ENCODE results near the gene EEF2KMT. TPM values are rescaled to one million over a fixed set of nuclear protein-coding genes. Genes with fewer than 3 reads are reported as not detected.
A peak's percentile ranks its signal among the peaks of the same experiment; 100 is the strongest.
"Not testable (repeated sequence)": the region's sequence is repeated elsewhere in the genome, so short reads cannot be mapped to it uniquely, and the experiment has no call there.

Gene EEF2KMT
- polyA plus RNA-seq, 1 of the 3 experiments (the other 2 are of a cell fraction) = 12.9 TPM

DNA sequence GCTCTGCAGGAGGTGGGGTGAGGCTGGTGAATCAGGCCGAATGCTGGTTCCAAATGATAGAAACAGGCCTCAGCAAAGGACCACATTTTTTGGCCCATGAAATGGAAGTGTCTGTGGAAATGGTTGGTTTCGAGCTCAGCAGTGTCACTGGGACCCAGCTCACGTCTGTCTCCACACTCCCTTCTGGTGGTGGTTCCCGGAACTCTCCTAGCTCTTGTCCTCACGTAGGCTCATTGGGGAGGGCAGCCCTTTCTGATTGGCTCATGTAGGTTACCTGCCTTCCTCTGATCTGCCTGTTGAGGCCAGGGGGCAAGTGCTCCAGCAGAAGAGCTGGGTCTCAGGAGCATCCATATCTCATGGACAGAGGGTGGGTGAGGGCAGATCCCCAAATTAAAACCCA is 22.0 kb downstream of the EEF2KMT start:
- Histone ChIP-seq H3K9me2 (no peaks in the 10 kb centered on the region), H3K4me3 (ENCODE audit: low read depth in 2 of 2, low read length in 1 of 2) (no peak overlapping the region), H3K9ac (no peak overlapping the region), H3K27me3 (ENCODE audit: insufficient read depth) (no peaks in the 10 kb centered on the region), H3K4me2 (no peak overlapping the region), H3K36me3 (replicated peaks in 1 of 2; ENCODE audit: control insufficient read depth in 1 of 2, insufficient read depth in 2 of 2, low read length in 1 of 2) (peaks cover 0 to 14% of the 10 kb centered on the region in 2 experiments), H4K20me1 (ENCODE audit: insufficient read depth) (no peaks in the 10 kb centered on the region), H2AFZ (ENCODE audit: low read depth) (no peak overlapping the region), H3K4me1 (ENCODE audit: control insufficient read depth in 1 of 2, insufficient read depth in 2 of 2, low read depth in 1 of 2, low read length in 1 of 2) (peaks cover 4 to 6% of the 10 kb centered on the region in 2 experiments; a peak in 1 of 4 replicates), H3K79me2 (ENCODE audit: insufficient read depth) (peaks cover 23% of the 10 kb centered on the region; the same call in 1 of the 2 replicates), H3K27ac (ENCODE audit: low read depth in 2 of 2, low read length in 1 of 2) (no peak overlapping the region), H3K9me3 (no peaks in the 10 kb centered on the region), H3F3A (replicated peaks; ENCODE audit: insufficient read depth) (no peaks in the 10 kb centered on the region)
- no peak for TF ChIP-seq EP300 (IDR thresholded peaks at IDR 0.05; ENCODE audit: borderline replicate concordance in 1 of 2, low read depth in 1 of 2, low read length in 1 of 2)
- no peak for TF ChIP-seq USF2 (IDR thresholded peaks at IDR 0.05; ENCODE audit: borderline replicate concordance, low read depth, low read length)
- TF ChIP-seq RFX5 (IDR thresholded peaks at IDR 0.05; ENCODE audit: low read length) = no peak
- TF ChIP-seq ELF1 (IDR thresholded peaks at IDR 0.05) = no peak
- no peak for TF ChIP-seq CHD2 (IDR thresholded peaks at IDR 0.05; ENCODE audit: low read length, partially characterized antibody)
- TF ChIP-seq GABPA (IDR thresholded peaks at IDR 0.05; ENCODE audit: low read depth) = no peak
- TF ChIP-seq, protein P1, sequence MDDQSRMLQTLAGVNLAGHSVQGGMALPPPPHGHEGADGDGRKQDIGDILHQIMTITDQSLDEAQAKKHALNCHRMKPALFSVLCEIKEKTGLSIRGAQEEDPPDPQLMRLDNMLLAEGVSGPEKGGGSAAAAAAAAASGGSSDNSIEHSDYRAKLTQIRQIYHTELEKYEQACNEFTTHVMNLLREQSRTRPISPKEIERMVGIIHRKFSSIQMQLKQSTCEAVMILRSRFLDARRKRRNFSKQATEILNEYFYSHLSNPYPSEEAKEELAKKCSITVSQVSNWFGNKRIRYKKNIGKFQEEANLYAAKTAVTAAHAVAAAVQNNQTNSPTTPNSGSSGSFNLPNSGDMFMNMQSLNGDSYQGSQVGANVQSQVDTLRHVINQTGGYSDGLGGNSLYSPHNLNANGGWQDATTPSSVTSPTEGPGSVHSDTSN (IDR thresholded peaks at IDR 0.05) = no peak
- no peak for TF ChIP-seq YY1 (IDR thresholded peaks at IDR 0.05; ENCODE audit: low read depth)
- no peak for TF ChIP-seq POLR2AphosphoS5 (IDR thresholded peaks at IDR 0.05; ENCODE audit: low read depth, low read length)
- no peak for TF ChIP-seq RXRA (IDR thresholded peaks at IDR 0.05; ENCODE audit: borderline replicate concordance, low read depth)
- no peak for TF ChIP-seq TCF12 (IDR thresholded peaks at IDR 0.05)
- no peak for TF ChIP-seq MAX (IDR thresholded peaks at IDR 0.05; ENCODE audit: low read depth)
- no peak for TF ChIP-seq FOXM1 (IDR thresholded peaks at IDR 0.05; ENCODE audit: low read depth)
- TF ChIP-seq NFIC (IDR thresholded peaks at IDR 0.05; ENCODE audit: borderline replicate concordance) = no peak
- no peak for TF ChIP-seq NRF1 (IDR thresholded peaks at IDR 0.05; ENCODE audit: low read depth, low read length)
- no peak for TF ChIP-seq MXI1 (IDR thresholded peaks at IDR 0.05; ENCODE audit: low read depth, low read length)
- no peak for TF ChIP-seq TEAD4 (IDR thresholded peaks at IDR 0.05; ENCODE audit: borderline replicate concordance, insufficient read depth)
- TF ChIP-seq TAF1 (IDR thresholded peaks at IDR 0.05; ENCODE audit: borderline replicate concordance, low read depth, low read length) = no peak
- no peak for TF ChIP-seq CTCF (IDR thresholded peaks at IDR 0.05)
- POLR2A ChIA-PET = interaction anchor here (0.6 kb wide), 1 partner anchor 980 kb away, joined by 3 read pairs; no protein-coding TSS in a partner anchor
- DNase-seq = peak; percentile 3
- CTCF ChIA-PET = interaction anchor here (1.0 kb wide), 1 partner anchor 9 kb away, joined by 4 read pairs; no protein-coding TSS in a partner anchor
- WGBS (ENCODE audit: low lambda C conversion rate) = 91% methylated on average over 5 of the region's 5 CpGs

DNA sequence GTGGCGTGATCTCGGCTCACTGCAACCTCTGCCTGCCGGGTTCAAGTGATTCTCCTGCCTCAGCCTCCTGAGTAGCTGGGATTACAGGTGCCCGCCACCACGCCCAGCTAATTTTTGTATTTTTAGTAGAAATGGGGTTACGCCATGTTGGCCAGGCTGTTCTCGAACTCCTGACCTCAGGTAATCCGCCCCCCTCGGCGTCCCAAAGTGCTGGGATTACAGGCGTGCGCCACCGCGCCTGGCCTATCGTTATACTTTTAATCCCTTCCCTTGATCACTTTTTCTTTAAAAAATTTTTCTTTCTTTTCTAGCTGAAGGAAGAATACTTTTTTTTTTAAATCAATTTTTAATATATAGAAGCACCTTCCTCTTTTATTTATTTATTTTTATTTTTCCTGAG is 23.8 kb downstream of the EEF2KMT start:
- H3K4me2 ChIP-seq; H3K27ac ChIP-seq (ENCODE audit: low read depth in 2 of 2, low read length in 1 of 2); DNase-seq; H3K27me3 ChIP-seq (ENCODE audit: insufficient read depth); POLR2A ChIA-PET; H3K4me3 ChIP-seq (ENCODE audit: low read depth in 2 of 2, low read length in 1 of 2); H3K9me3 ChIP-seq; H3K9me2 ChIP-seq; H3K4me1 ChIP-seq (ENCODE audit: control insufficient read depth in 1 of 2, insufficient read depth in 2 of 2, low read depth in 1 of 2, low read length in 1 of 2); H4K20me1 ChIP-seq (ENCODE audit: insufficient read depth); H2AFZ ChIP-seq (ENCODE audit: low read depth); H3F3A ChIP-seq (replicated peaks; ENCODE audit: insufficient read depth); H3K9ac ChIP-seq: not testable (repeated sequence)
- WGBS (ENCODE audit: low lambda C conversion rate) = 93% methylated on average over 15 of the region's 15 CpGs
- H3K36me3 ChIP-seq (replicated peaks in 1 of 2; ENCODE audit: control insufficient read depth in 1 of 2, insufficient read depth in 2 of 2, low read length in 1 of 2) = peaks cover 0 to 14% of the 10 kb centered on the region in 2 experiments
- peaks cover 23% of the 10 kb centered on the region; the same call in 1 of the 2 replicates for H3K79me2 ChIP-seq (ENCODE audit: insufficient read depth)
- CTCF ChIA-PET = interaction anchor here (0.6 to 1.5 kb wide), 4 partner anchors 10 to 117 kb away, joined by 3 to 5 read pairs (median 3); no protein-coding TSS in a partner anchor
